Activated CD4-positive, alpha-beta memory T cell treated with anti-CD3 and anti-CD28 coated beads for 36 hours (primary cell): Measurements from ENCODE around the gene CMC4. TPM values are rescaled to one million over a fixed set of nuclear protein-coding genes. Genes with fewer than 3 reads are reported as not detected.

Experiments used
- CTCF ChIA-PET: fragments of 350-600 bp; sonication (Branson Sonifier 250); formaldehyde crosslinking; loops from one replicate; lab custom pipeline; 2021; ENCODE audit warnings: antibody characterized with exemption, inconsistent platforms; lab: Charles Lee
- POLR2A ChIA-PET: fragments of 350-600 bp; sonication (Branson Sonifier 250); formaldehyde crosslinking; loops from one replicate; lab custom pipeline; 2021; ENCODE audit warnings: antibody characterized with exemption; lab: Charles Lee
- DNase-seq: peaks from one replicate; pipeline ENCODE4 v3.0.0-alpha.2; 2020
- H3K27ac Mint-ChIP-seq: one replicate; pipeline ENCODE4 v1.8.0; 2021; ENCODE audit warnings: mixed read lengths
- H3K27me3 Mint-ChIP-seq: one replicate; pipeline ENCODE4 v1.8.0; 2021; ENCODE audit warnings: mixed read lengths
- H3K36me3 Mint-ChIP-seq: one replicate; pipeline ENCODE4 v1.8.0; 2021; ENCODE audit warnings: mixed read lengths
- H3K4me1 Mint-ChIP-seq: one replicate; pipeline ENCODE4 v1.8.0; 2021; ENCODE audit warnings: low read depth, mixed read lengths
- H3K4me3 Mint-ChIP-seq: one replicate; pipeline ENCODE4 v1.8.0; 2021; ENCODE audit warnings: mild to moderate bottlenecking, mixed read lengths
- H3K9me3 Mint-ChIP-seq: one replicate; pipeline ENCODE4 v1.8.0; 2021; ENCODE audit warnings: mixed read lengths
- intact Hi-C: fragments of 100-400 bp; cut with micrococcal nuclease; formaldehyde crosslinking; loops from one replicate; pipeline ENCODE4 v1.15.1; 2023
- total RNA-seq, 2 experiments: library from RNA; stranded (reverse); gene quantifications; one replicate each; pipeline ENCODE4 v1.2.3, GENCODE V29; 2021

CMC4 gene
- total RNA-seq = 1 to 10 TPM; 4.9 to 7.2 TPM

- intact Hi-C loops = loop anchor here (1.0 to 5.0 kb wide), 3 partner anchors 14 to 89 kb away; partner anchors contain the start of gene FUNDC2
- Mint-ChIP-seq H3K4me1 (peaks cover 51% of the 10 kb centered on the region), H3K27ac (peak within 1 kb of the TSS; percentile 90), H3K27me3 (no peaks in the 10 kb centered on the region), H3K36me3 (peaks cover 27% of the 10 kb centered on the region), H3K9me3 (no peaks in the 10 kb centered on the region), H3K4me3 (peak within 1 kb of the TSS; percentile 91)
- DNase-seq = peak; percentile 86
- CTCF ChIA-PET = interaction anchor here (3.2 kb wide), 1 partner anchor 14 kb away, joined by 12 read pairs; no protein-coding TSS in a partner anchor
- POLR2A ChIA-PET = no interaction called here
These were observed at the start of gene CMC4, which contains the start of the genes BRCC3 and MTCP1 for GRCh38 chrX:155070975-155071693. Gene CMC4 (minus strand): TSS chrX:155071136. CDS start chrX:155064023, 7,113 bp downstream. Gene BRCC3 (plus strand): TSS chrX:155071508. CDS start chrX:155071528, 20 bp downstream. Gene MTCP1 (minus strand): TSS chrX:155071136. CDS start chrX:155066010, 5,126 bp downstream.

GRCh38 chrX:155115174-155115819 lies 44.4 kb upstream of the CMC4 start:
- H3K9me3 Mint-ChIP-seq = no peaks in the 10 kb centered on the region
- H3K36me3 Mint-ChIP-seq = peaks cover 20% of the 10 kb centered on the region
- no peaks in the 10 kb centered on the region for H3K27me3 Mint-ChIP-seq
- ChIA-PET CTCF (interaction anchor here (1.1 to 1.2 kb wide), 2 partner anchors 29 to 33 kb away, joined by 3 to 4 read pairs; no protein-coding TSS in a partner anchor), POLR2A (no interaction called here)
- DNase-seq = no peak
- intact Hi-C loops = no loop called here
- H3K4me1 Mint-ChIP-seq = no peaks in the 10 kb centered on the region
- H3K4me3 Mint-ChIP-seq = no peak overlapping the region
- no peak overlapping the region for H3K27ac Mint-ChIP-seq

- Mint-ChIP-seq H3K4me1 (peaks cover 5% of the 10 kb centered on the region), H3K27me3 (no peaks in the 10 kb centered on the region), H3K9me3 (no peaks in the 10 kb centered on the region), H3K4me3 (no peak overlapping the region), H3K36me3 (peaks cover 11% of the 10 kb centered on the region), H3K27ac (no peak overlapping the region)
- intact Hi-C loops = no loop called here
- ChIA-PET POLR2A (no interaction called here), CTCF (no interaction called here)
- DNase-seq = no peak
These were observed 42.2 kb upstream of the CMC4 start for GRCh38 chrX:155113097-155113496.

- ChIA-PET CTCF (no interaction called here), POLR2A (no interaction called here)
- H3K9me3 Mint-ChIP-seq = no peaks in the 10 kb centered on the region
- H3K36me3 Mint-ChIP-seq = peaks cover 18% of the 10 kb centered on the region
- H3K4me1 Mint-ChIP-seq = peaks cover 9% of the 10 kb centered on the region
- no peak for DNase-seq
- no peak overlapping the region for H3K4me3 Mint-ChIP-seq
- H3K27me3 Mint-ChIP-seq = no peaks in the 10 kb centered on the region
- intact Hi-C loops = no loop called here
- H3K27ac Mint-ChIP-seq = no peak overlapping the region
These were observed 41.2 kb upstream of the CMC4 start for GRCh38 chrX:155112171-155112570.

GRCh38 chrX:155108427-155108826 lies 37.5 kb upstream of the CMC4 start:
- H3K9me3 Mint-ChIP-seq = no peaks in the 10 kb centered on the region

GRCh38 chrX:155105919-155106318 lies 35.0 kb upstream of the CMC4 start:
- peaks cover 17% of the 10 kb centered on the region for H3K4me1 Mint-ChIP-seq
- no peaks in the 10 kb centered on the region for H3K27me3 Mint-ChIP-seq
- H3K4me3 Mint-ChIP-seq = no peak overlapping the region
- intact Hi-C loops = no loop called here
- DNase-seq = no peak
- ChIA-PET POLR2A (no interaction called here), CTCF (no interaction called here)
- no peak overlapping the region for H3K27ac Mint-ChIP-seq
- peaks cover 12% of the 10 kb centered on the region for H3K36me3 Mint-ChIP-seq
- no peaks in the 10 kb centered on the region for H3K9me3 Mint-ChIP-seq

More at GRCh38 chrX:155108427-155108826, 37.5 kb upstream of the CMC4 start:
- H3K27ac Mint-ChIP-seq = no peak overlapping the region
- CTCF ChIA-PET = interaction anchor here (0.6 to 2.2 kb wide), 4 partner anchors 22 to 190 kb away, joined by 3 to 8 read pairs (median 4); no protein-coding TSS in a partner anchor
- POLR2A ChIA-PET = no interaction called here
- no peaks in the 10 kb centered on the region for H3K27me3 Mint-ChIP-seq
- H3K4me3 Mint-ChIP-seq = no peak overlapping the region
- no peak for DNase-seq
- intact Hi-C loops = no loop called here
- peaks cover 12% of the 10 kb centered on the region for H3K4me1 Mint-ChIP-seq
- H3K36me3 Mint-ChIP-seq = peaks cover 13% of the 10 kb centered on the region

- ChIA-PET POLR2A (no interaction called here), CTCF (interaction anchor here (0.6 to 2.9 kb wide), 15 partner anchors 8 to 305 kb away, joined by 3 to 9 read pairs (median 4); partner anchors contain the start of gene VBP1)
- Mint-ChIP-seq H3K4me3 (no peak overlapping the region), H3K27me3 (no peaks in the 10 kb centered on the region), H3K9me3 (no peaks in the 10 kb centered on the region), H3K27ac (no peak overlapping the region), H3K36me3 (peaks cover 13% of the 10 kb centered on the region), H3K4me1 (peaks cover 6% of the 10 kb centered on the region)
- intact Hi-C loops = loop anchor here (10.0 kb wide), 3 partner anchors 50 to 730 kb away; partner anchors contain the start of gene VBP1
- DNase-seq = peak; percentile 17
These were observed 23.6 kb upstream of the CMC4 start for GRCh38 chrX:155094468-155095061.

GRCh38 chrX:155086961-155087735 lies 16.2 kb upstream of the CMC4 start:
- peaks cover 4% of the 10 kb centered on the region for H3K4me1 Mint-ChIP-seq
- intact Hi-C loops = loop anchor here (2.0 kb wide), 1 partner anchor 106 kb away; no protein-coding TSS in a partner anchor
- POLR2A ChIA-PET = no interaction called here
- H3K27me3 Mint-ChIP-seq = no peaks in the 10 kb centered on the region
- no peak overlapping the region for H3K4me3 Mint-ChIP-seq
- H3K36me3 Mint-ChIP-seq = peaks cover 12% of the 10 kb centered on the region
- H3K9me3 Mint-ChIP-seq = no peaks in the 10 kb centered on the region
- no peak overlapping the region for H3K27ac Mint-ChIP-seq
- no peak for DNase-seq
- CTCF ChIA-PET = interaction anchor here (0.6 to 2.2 kb wide), 11 partner anchors 9 to 528 kb away, joined by 3 to 9 read pairs (median 5); no protein-coding TSS in a partner anchor

- intact Hi-C loops = loop anchor here (2.0 kb wide), 1 partner anchor 106 kb away; no protein-coding TSS in a partner anchor
- H3K4me3 Mint-ChIP-seq = no peak overlapping the region
- H3K27ac Mint-ChIP-seq = no peak overlapping the region
- no peaks in the 10 kb centered on the region for H3K9me3 Mint-ChIP-seq
- POLR2A ChIA-PET = no interaction called here
- peak; percentile 45 for DNase-seq
- CTCF ChIA-PET = interaction anchor here (0.6 to 2.2 kb wide), 13 partner anchors 9 to 528 kb away, joined by 3 to 9 read pairs (median 5); no protein-coding TSS in a partner anchor
- peaks cover 12% of the 10 kb centered on the region for H3K36me3 Mint-ChIP-seq
- no peaks in the 10 kb centered on the region for H3K27me3 Mint-ChIP-seq
- peaks cover 4% of the 10 kb centered on the region for H3K4me1 Mint-ChIP-seq
These were observed 15.4 kb upstream of the CMC4 start for GRCh38 chrX:155086202-155086840.

GRCh38 chrX:155071694-155072280 lies 851 bp upstream of the CMC4 start:
- H3K9me3 Mint-ChIP-seq = no peaks in the 10 kb centered on the region
- H3K27me3 Mint-ChIP-seq = no peaks in the 10 kb centered on the region
- ChIA-PET CTCF (no interaction called here), POLR2A (no interaction called here)
- peaks cover 51% of the 10 kb centered on the region for H3K4me1 Mint-ChIP-seq
- peak overlapping the region; percentile 90 for H3K27ac Mint-ChIP-seq
- no peak for DNase-seq
- intact Hi-C loops = loop anchor here (1.0 to 5.0 kb wide), 3 partner anchors 15 to 89 kb away; partner anchors contain the start of gene FUNDC2
- peaks cover 27% of the 10 kb centered on the region for H3K36me3 Mint-ChIP-seq
- peak overlapping the region; percentile 91 for H3K4me3 Mint-ChIP-seq
